Posterior cingulate gyrus (tissue), 11 donors: Measurements from ENCODE around the gene ACSS1.

Source experiments
- DNase-seq, 10 donors: peaks; one replicate each; pipeline versions ENCODE4 v3.0.0 to v3.0.0-alpha.2; 2020 to 2021; ENCODE audit warnings: mixed read lengths in 3 of 10
- intact Hi-C: fragments of 100-400 bp; cut with DNase I; formaldehyde crosslinking; loops from one replicate; pipeline ENCODE4 v1.15.1; 2023

ACSS1 gene

GRCh38 chr20:25058051-25058846, at the start of gene ACSS1:
ACSS1 (minus strand) TSS chr20:25058139; CDS start chr20:25058102, 37 bp downstream.
- DNase-seq, result peak in 8 of 10 donors; percentile 55 to 94 (median 64)
- intact Hi-C loops, result no loop called here

GRCh38 chr20:25103526-25103925, 45.6 kb upstream of the ACSS1 start:
- DNase-seq, result no peak
- intact Hi-C loops, result no loop called here

- intact Hi-C loops, result no loop called here
- DNase-seq, result no peak
Observed at GRCh38 chr20:25100914-25101313, 43.0 kb upstream of the ACSS1 start.

GRCh38 chr20:25099601-25100140, 41.7 kb upstream of the ACSS1 start:
- intact Hi-C loops, result no loop called here
- no peak for DNase-seq

GRCh38 chr20:25097498-25097897, 39.6 kb upstream of the ACSS1 start:
- DNase-seq, result no peak
- intact Hi-C loops, result no loop called here

- DNase-seq, result no peak
- intact Hi-C loops, result no loop called here
Observed at GRCh38 chr20:25090492-25091429, 32.8 kb upstream of the ACSS1 start.

GRCh38 chr20:25089662-25090061, 31.7 kb upstream of the ACSS1 start:
- no peak for DNase-seq
- intact Hi-C loops, result no loop called here

- no peak for DNase-seq
- intact Hi-C loops, result no loop called here
Observed at GRCh38 chr20:25089096-25089495, 31.2 kb upstream of the ACSS1 start.

GRCh38 chr20:25088267-25088666, 30.3 kb upstream of the ACSS1 start:
- no peak for DNase-seq
- intact Hi-C loops, result no loop called here

- peak in 1 of 10 donors; percentile 31 for DNase-seq
- intact Hi-C loops, result no loop called here
Observed at GRCh38 chr20:25087186-25087929, 29.4 kb upstream of the ACSS1 start.

GRCh38 chr20:25085756-25086495, 28.0 kb upstream of the ACSS1 start:
- intact Hi-C loops, result no loop called here
- DNase-seq, result peak in 1 of 10 donors; percentile 59

- peak in 2 of 10 donors; percentile 59 to 69 for DNase-seq
- intact Hi-C loops, result no loop called here
Observed at GRCh38 chr20:25084626-25085187, 26.8 kb upstream of the ACSS1 start.

- peak in 2 of 10 donors; percentile 59 to 62 for DNase-seq
- intact Hi-C loops, result no loop called here
Observed at GRCh38 chr20:25083773-25084625, 26.1 kb upstream of the ACSS1 start.

- intact Hi-C loops, result no loop called here
- peak in 1 of 10 donors; percentile 64 for DNase-seq
Observed at GRCh38 chr20:25083141-25083772, 25.3 kb upstream of the ACSS1 start.

- peak in 1 of 10 donors; percentile 11 for DNase-seq
- intact Hi-C loops, result no loop called here
Observed at GRCh38 chr20:25082498-25082873, 24.5 kb upstream of the ACSS1 start.

GRCh38 chr20:25081730-25082497, 24.0 kb upstream of the ACSS1 start, which contains the start of gene VSX1:
VSX1 (minus strand) TSS chr20:25082141; CDS start chr20:25082096, 45 bp downstream.
- DNase-seq, result peak in 1 of 10 donors; percentile 50
- intact Hi-C loops, result no loop called here
